Fibroblast of mammary gland (primary cell): ENCODE data around the gene USP24.
A peak's percentile ranks its signal among the peaks of the same experiment; 100 is the strongest.
"Not testable (repeated sequence)": the region's sequence is repeated elsewhere in the genome, so short reads cannot be mapped to it uniquely, and the experiment has no call there.

ENCODE experiments used
- DNase-seq: peaks from one replicate; pipeline ENCODE4 v3.0.0-alpha.2; 2010; ENCODE audit warnings: low read depth
- H3K4me3 ChIP-seq: 2 replicates; pipeline ENCODE4 v1.5.1; 2011; ENCODE audit warnings: low read depth, mild to moderate bottlenecking, low read length, moderate library complexity; ENCODE audit not compliant: control insufficient read depth
- TF ChIP-seq, protein P1 (sequence below): conservative IDR thresholded peaks from 2 replicates; pipeline ENCODE4 v1.5.1; 2011; ENCODE audit warnings: low read depth, low read length, inconsistent platforms; ENCODE audit not compliant: control insufficient read depth, insufficient read depth

Gene USP24

DNA sequence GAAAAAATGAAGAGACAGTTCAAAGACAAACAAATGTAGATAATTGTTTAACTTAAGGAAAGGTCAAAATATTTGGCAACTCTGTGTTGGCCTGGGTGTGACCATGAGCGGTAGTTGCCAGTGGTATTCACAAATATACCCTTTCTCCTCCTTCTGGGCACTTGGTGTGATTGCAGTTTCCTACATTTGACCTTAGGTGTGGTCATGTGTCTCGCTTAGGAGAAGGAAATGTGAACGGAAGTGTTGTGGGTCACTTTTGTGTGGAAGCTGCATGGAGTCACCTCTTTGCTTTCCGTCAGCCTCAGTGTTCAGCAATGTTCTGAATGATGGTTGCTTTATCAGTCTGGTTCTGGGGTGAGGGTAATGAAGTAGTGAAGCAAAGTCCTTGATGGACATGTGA, 179.3 kb downstream of the USP24 start:
- TF ChIP-seq, protein P1, sequence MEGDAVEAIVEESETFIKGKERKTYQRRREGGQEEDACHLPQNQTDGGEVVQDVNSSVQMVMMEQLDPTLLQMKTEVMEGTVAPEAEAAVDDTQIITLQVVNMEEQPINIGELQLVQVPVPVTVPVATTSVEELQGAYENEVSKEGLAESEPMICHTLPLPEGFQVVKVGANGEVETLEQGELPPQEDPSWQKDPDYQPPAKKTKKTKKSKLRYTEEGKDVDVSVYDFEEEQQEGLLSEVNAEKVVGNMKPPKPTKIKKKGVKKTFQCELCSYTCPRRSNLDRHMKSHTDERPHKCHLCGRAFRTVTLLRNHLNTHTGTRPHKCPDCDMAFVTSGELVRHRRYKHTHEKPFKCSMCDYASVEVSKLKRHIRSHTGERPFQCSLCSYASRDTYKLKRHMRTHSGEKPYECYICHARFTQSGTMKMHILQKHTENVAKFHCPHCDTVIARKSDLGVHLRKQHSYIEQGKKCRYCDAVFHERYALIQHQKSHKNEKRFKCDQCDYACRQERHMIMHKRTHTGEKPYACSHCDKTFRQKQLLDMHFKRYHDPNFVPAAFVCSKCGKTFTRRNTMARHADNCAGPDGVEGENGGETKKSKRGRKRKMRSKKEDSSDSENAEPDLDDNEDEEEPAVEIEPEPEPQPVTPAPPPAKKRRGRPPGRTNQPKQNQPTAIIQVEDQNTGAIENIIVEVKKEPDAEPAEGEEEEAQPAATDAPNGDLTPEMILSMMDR: no peak
- H3K4me3 ChIP-seq: no peak overlapping the region
- no peak for DNase-seq

DNA sequence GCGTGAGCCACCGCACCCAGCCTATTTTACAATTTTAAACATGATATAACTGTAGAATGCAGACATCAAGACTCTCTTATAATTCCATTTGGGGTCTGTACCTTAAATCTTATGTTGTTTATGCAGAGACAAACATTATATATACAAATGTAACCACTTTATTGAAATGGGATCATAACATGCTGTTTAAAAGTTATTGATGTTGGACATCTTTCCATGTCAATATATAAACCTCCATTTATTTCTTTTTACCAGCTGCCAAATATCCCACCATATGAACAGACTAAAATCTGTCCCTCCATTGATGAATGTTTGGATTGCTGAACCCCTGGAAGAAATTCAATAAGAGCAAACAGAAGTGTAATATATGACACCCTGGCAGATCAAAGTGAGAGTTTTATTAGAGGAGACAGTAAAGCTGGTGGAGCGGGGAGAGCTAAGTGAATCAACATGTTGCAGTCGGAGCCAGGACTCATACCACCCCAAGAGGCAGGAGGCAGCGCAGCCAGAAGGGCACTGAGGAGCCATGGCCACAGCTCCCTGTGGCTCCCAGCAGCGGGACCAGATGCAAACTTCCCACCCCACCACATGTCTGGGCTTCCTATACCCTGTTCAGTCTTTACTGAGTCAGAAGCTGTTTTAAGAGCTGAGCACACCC, 180.6 kb downstream of the USP24 start:
- H3K4me3 ChIP-seq: no peak overlapping the region
- TF ChIP-seq, protein P1: no peak
- no peak for DNase-seq

DNA sequence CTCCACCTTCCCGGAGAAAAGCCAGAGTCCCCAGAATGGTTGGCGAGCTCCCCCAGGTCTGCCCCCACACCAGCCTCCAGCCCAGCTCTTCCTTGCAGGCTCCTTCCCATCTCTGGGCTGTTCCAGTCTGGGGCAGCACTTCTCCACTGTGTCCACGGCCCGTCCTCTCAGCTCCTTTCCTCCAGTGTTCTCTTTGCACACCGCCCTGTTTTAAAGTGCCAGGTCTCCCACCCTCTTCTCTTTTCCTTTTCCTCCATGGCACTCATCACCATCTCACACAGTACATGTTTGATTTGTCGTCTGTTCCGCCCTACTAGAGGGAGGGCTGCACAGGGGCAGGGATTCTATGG, 181.9 kb downstream of the USP24 start:
- H3K4me3 ChIP-seq: no peak overlapping the region
- DNase-seq: no peak
- TF ChIP-seq, protein P1: no peak

DNA sequence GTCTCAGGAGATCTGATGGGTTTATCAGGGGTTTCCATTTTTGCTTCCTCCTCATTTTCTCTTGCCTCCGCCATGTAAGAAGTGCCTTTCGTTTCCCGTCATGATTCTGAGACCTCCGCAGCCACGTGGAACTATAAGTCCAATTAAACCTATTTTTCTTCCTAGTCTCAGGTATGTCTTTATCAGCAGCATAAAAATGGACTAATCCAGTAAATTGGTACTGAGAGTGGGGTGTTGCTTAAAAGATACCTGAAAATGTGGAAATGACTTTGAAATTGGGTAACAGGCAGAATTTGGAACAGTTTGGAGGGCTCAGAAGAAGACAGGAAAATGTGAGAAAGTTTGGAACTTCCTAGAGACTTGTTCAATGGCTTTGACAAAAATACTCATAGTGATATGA, 184.1 kb downstream of the USP24 start:
- not testable (repeated sequence) for DNase-seq, H3K4me3 ChIP-seq

DNA sequence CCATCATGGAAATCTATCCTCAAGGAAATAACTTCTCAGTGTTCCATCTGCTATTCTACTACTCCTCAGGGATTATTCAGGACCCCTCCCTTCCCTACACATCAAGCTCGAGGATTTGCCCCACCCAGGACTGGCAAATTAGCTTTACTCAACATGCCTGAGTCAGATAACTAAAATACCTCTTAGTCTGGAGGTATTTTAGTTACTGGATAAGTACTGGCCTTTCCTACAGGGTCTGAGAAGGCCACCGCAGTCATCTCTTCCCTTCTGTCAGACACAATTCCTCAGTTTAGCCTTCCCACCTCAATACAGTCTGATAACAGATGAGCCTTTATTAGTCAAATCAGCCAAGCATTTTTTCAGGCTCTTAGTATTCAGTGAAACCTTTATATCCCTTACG, 188.5 kb downstream of the USP24 start:
- not testable (repeated sequence) for H3K4me3 ChIP-seq, DNase-seq

DNA sequence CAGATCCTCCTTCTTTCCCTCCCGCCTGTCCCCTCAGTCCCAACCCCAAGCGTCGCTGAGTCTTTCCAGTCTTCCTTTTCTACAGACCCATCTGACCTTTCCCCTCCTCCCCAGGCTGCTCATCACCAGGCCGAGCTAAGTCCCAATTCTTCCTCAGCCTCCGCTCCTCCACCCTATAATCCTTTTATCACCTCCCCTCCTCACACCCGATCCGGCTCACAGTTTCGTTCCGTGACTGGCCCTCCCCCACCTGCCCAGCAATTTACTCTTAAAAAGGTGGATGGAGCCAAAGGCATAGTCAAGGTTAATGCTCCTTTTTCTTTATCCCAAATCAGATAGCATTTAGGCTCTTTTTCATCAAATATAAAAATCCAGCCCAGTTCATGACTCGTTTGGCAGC, 191.0 kb downstream of the USP24 start:
- DNase-seq, H3K4me3 ChIP-seq: not testable (repeated sequence)

DNA sequence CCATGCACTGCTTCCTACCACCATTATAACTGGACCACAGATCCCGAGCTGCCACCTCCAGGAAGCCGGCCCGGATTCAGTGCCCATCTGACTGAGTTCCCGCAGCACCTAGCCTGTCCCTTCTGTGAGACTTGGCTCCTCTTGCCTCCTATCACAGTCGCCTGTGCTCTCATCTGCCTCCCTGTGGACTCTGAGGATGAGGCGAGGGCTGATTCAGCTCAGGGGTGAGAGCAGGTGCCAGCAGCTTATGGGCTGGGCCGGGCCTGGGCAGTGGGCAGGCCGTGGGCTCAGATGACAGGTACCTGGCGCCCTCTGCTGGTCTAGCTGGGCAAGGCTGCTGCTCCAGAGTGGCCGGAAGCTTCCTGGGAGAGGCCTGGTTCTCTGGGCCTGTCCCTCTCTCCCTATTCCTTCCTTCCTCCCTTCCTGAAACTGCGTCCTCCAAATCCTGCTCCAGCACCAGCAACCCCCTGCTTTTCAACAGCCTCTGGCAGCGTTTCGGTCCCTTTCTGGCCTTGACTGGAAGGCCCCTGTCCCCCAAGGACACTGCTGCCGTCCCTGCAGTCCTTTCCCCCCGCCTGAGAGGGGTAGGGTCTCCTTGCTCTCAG, 193.1 kb downstream of the USP24 start:
- H3K4me3 ChIP-seq: no peak overlapping the region
- TF ChIP-seq, protein P1: peak; percentile 88
- peak; percentile 86 for DNase-seq

DNA sequence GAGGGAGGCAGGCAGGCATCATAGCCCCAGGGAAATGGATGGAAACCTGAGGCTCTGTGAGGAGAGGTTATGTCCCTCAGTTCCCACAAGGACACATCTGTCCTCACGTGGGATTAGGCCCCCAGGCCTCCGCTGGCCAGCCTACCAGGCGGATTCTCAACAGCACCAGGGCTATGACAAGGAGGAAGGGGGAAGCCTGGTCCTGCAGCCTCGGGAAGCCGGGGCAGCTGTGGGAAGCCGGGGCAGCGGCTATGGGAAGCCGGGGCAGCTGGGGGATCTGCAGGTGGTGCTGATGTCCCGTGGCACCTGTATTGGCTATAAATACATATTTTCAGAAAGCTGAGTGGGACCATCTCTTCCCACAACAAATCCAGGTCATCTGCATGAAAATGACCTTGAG, 196.8 kb downstream of the USP24 start:
- no peak for DNase-seq
- H3K4me3 ChIP-seq: no peak overlapping the region

More for the DNA sequence above, 196.8 kb downstream of the USP24 start:
- TF ChIP-seq, protein P1: no peak
